Hippocampal formation (tissue), 2 donors: ENCODE results near the gene NTM.
"Not testable (repeated sequence)": the region's sequence is repeated elsewhere in the genome, so short reads cannot be mapped to it uniquely, and the experiment has no call there.

ENCODE experiments used
- DNase-seq, 2 donors: peaks; one replicate each; lab custom pipeline; 2025; lab: John Stamatoyannopoulos, UW

NTM gene

DNA sequence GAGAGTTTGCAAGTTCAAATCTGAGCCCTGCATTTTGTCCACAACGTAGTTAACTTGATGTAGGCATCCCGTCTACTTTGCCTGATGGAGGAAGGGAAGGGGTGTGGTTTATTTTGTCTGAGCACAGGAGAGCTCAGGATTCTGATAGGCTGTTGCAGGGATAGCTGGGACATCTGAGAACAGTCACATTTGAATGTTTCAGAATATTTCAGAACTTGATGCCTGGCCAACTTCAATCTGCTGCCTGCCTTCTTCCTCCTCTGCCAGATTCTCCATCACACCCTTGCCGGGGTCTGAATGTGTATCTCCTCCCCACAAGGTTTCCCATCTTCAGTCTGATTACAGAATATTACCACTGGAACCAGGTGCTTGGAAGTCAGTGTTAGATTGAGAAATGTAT lies 51.6 kb downstream of the NTM start:
- DNase-seq: no peak

DNA sequence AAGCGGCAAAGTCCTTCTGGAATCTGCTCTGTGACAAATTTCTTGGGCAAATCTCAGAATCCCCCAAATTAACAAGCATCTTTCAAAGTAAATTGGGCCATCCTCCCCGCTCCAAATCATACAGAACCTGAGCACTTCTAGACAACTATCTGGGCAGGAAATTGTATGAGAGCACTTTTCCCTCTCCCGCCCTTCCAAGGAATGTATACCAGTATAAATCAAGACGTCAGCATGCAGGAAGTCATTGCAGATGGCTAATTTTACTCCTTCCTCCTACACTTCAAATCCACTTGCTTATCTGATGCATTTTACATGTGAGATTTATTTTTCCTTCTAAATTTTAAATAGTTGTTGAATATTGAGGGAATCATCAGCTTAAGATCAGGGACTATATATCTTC lies 52.1 kb downstream of the NTM start:
- DNase-seq: no peak

GRCh38 chr11:131423688-131424087 lies 53.3 kb downstream of the NTM start:
- no peak for DNase-seq

DNA sequence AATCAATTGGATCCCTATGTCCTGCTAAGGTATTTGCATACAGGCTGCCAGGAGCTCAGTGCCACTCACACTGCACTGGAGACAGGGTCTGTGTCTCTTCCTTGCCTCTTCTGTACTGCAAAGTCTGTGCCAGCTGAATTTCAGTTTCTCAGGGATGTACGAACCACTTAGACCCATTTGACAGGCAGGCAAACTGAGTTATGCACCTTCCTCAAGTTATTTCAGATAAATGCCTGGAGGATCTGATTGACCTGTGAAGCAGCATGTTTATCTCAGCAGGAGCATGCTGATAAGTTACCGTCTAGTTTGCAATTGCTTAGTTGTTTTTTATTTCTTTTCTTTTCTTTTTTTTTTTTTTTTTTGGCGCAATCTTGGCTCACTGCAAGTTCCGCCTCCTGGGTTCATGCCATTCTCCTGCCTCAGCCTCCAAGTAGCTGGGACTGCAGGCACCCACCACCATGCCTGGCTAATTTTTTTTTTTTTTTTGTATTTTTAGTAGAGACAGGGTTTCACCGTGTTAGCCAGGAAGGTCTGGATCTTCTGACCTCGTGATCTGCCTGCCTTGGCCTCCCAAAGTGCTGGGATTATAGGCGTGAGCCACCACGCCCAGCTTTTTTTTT lies 54.0 kb downstream of the NTM start:
- DNase-seq: not testable (repeated sequence)

DNA sequence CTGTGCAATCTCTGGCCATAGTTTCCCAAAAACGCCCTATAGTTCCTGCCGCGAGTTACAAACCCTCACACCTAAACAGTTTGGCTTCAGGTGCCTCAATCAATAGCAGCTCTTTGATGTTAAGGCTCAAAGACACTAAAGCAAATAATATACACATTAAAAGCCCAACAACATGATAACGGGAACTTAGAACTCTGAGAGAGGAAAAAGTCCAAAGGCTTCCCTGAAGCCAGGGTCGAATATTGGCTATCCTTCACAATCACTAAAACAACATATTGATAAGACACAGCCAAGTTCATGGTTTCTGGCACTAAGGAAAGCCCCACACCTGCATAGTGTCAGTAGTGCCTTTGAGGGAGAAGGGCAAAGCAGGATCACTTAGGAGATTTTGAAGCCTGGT lies 54.9 kb downstream of the NTM start:
- DNase-seq: no peak

GRCh38 chr11:131428853-131429252 lies 58.4 kb downstream of the NTM start:
- no peak for DNase-seq

DNA sequence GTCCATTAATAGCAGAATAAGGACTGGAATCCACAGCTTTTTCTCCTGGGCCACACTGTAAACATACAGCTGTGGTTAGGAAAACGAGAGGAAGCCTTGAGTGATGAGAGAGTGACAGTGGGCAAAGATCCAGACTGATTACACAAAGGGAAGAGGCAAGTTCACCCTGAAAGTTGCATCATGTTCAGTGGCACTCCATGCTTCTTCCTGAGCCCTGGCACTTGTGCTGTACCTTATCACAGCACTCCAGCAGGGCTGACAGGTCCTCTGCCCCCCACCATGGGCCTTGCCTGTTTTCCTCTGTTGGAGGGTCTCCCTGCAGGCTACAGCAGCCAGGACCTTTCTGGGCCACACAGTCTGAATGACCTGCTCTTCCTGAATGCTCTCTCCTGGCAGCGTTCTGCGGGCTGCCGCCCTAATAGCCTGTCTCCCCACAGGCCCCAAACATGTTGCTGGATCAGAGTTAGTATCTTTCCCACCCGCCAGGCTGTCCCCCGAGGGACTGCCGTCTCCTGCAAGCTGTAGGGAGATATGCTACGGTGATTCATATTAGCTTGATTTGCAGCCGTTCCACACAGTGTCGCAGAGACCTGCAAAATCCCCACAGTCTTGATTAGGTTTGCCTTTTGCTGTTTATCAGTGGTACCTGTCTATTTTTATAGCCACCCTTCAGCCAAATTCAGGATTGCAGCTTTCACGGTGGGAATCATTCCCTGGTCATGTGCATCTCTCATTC lies 60.2 kb downstream of the NTM start:
- DNase-seq: no peak

DNA sequence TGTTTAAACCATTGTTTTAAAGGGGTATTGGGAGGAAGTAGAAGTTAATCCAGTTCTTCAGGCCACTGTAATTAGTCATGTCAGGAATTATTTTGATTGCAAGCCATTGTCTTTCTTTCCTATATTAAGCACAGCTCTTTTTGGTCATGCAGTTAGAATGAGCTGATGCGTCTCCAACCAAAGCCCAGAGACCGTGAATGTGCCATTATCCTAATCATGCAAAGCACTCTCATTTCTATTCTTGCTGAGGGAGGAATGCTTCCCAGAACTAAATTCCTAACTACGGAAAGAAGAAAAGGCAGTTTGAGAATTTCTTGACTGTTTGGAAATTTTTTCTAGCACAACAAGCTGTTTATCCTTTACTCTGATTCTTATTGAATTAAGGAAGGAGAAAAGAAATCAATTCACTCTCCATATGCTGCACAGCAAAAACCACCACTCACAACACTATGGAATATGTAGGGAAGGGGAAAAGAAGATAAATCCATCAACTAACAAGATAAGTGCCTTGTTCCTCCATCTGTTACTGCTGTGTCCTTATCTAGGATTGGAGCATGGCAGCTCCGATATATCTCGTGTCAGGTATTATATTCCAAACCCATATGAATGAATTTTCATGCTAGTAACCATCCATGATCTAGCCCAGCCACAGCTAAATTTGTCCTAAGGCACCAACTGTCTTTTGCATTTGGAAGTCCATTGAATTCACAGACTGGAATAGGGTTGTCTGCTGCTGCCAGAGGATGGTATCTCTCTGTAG lies 70.8 kb downstream of the NTM start:
- DNase-seq: peak in 1 of 2 donors; percentile 52

DNA sequence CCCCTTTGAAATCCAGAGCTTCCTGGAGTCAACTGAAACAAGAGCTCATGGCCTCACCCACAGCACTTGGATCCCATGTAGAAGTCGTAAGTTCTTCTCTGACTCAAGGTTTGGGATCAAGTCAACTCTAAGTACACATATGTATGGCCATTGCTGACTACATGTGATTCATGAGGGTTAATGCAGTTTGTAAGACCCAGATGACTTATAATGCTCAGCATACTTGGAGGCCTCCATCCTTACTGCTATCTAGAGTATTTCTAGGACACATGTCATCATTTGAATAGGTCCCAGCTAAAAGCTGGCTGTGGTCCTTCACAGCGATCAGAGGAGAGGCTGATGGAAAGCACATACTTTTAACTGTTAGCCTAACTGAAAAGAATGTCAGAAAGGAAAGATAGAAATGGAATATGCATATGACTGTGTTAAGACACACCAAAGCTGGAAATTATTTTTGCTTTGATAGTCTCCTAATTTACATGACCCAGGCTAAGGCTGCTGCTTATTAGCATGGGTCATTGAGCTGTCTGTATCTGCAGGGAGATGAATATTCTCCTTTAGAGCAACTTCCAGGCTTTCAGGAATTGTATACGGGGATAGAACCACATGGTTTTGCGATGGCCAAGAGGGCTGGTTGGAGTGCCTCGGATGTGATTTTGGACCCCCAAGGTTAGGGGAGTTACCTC lies 76.3 kb downstream of the NTM start:
- no peak for DNase-seq

GRCh38 chr11:131447277-131447815 lies 76.9 kb downstream of the NTM start:
- DNase-seq: no peak

- no peak for DNase-seq
Observed at GRCh38 chr11:131447898-131448297, 77.5 kb downstream of the NTM start.

GRCh38 chr11:131449036-131450019 lies 78.9 kb downstream of the NTM start:
- no peak for DNase-seq

DNA sequence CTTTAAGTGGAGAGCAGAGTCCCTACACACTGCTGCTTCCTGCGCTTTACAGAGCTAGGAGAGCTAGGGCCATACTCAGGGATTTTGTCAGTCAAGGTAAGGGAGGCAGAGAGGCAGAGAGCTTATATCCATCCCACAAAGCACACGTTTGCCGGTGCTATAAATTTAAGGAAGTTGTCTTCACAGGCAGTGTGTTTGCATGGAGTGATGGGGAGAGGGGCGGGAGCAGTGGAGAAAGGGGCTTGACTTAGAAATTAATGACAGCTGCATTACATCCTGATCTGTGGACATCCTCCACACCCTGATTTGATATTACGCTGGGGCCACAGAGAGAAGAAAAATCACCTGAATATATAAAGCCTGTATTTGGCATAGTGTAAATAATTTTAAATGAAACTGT lies 84.1 kb downstream of the NTM start:
- no peak for DNase-seq

GRCh38 chr11:131454989-131455388 lies 84.6 kb downstream of the NTM start:
- DNase-seq: no peak

GRCh38 chr11:131455843-131456704 lies 85.7 kb downstream of the NTM start:
- no peak for DNase-seq

DNA sequence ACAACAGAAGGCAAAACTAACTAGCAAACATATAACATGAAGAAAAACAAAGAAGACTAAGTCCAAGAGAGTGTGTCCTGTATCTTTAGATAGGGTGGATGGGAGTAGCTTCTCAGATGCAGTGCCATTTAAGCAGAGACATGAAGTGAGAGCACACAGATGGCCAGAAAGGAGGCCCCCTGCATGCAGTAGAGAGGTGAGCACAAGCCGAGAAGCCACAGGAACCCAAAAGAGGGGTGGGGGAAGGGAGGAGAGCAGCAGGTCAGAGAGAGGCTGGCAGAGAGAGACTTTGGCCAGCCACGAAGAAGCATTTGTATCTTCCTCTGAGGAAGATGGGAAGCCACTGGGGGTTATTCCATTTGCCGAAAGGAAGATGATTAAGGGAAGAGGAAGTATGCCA lies 86.7 kb downstream of the NTM start:
- DNase-seq: no peak

GRCh38 chr11:131458421-131458820 lies 88.0 kb downstream of the NTM start:
- DNase-seq: no peak

DNA sequence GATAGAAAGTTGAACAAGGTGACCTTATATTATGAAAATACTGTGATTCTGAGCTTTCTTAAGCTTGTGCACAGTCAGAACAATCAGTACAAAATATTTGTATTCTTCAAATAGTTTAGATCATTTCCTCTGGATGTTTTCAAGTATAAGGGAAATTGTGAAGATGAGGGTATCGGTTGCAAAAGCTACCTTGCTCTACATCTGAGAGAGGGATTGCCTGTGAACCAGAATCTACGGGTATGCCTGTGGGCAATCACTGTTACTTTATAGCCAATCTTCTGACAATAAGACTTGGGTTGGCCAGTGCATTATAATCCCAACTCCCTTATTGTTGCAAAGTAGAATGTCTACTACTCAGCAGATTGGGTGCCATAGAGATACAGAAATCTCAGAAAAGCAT lies 90.5 kb downstream of the NTM start:
- no peak for DNase-seq

GRCh38 chr11:131462622-131463021 lies 92.2 kb downstream of the NTM start:
- DNase-seq: no peak

DNA sequence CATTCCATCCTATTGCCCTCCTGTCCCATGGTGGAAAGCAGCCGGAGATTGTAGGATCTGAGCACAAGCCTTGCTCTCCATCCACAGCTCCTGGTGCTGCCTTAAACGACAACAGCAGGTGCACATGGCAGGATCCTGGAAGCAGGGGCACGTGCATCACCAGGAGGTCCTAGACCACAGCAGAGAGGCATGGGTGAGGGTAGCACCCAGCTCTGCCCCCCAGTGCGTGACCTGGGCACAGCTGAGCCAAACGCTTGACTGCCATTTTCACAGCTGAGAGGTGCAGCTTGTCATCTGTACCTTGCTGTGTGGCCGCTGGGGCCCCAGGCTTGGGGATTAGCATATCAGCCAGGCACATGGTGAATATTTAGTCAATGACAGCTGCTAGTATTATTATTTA lies 92.7 kb downstream of the NTM start:
- no peak for DNase-seq
